Ovary (tissue), 9 donors: ENCODE results near the gene SMIM11. TPM values are rescaled to one million over a fixed set of nuclear protein-coding genes. Genes with fewer than 3 reads are reported as not detected.

Source experiments
- DNase-seq, 5 donors: peaks; one replicate each; pipeline ENCODE4 v3.0.0-alpha.2; 2019 to 2020
- H3K27ac ChIP-seq, 2 donors: fragments of 200-600 bp; one replicate each; pipeline versions ENCODE4 v1.5.1 to v1.8.0; 2019 to 2022
- H3K27me3 ChIP-seq: fragments of 200-600 bp; one replicate; pipeline ENCODE4 v1.8.0; 2022
- H3K36me3 ChIP-seq: fragments of 200-600 bp; sonication (generic); one replicate; pipeline ENCODE4 v1.5.1; 2019
- H3K4me1 ChIP-seq: one replicate; pipeline ENCODE4 v1.8.1; 2013; ENCODE audit warnings: mild to moderate bottlenecking, moderate library complexity; ENCODE audit not compliant: insufficient read depth
- H3K4me3 ChIP-seq: fragments of 200-600 bp; sonication (generic); one replicate; pipeline ENCODE4 v1.5.1; 2017
- H3K9me3 ChIP-seq, 2 donors: fragments of 200-600 bp in 1 of 2; sonication (generic) in 1 of 2; one replicate each; pipeline versions ENCODE4 v1.5.1 to v1.8.1; 2013 to 2019; ENCODE audit warnings: mild to moderate bottlenecking in 1 of 2, moderate library complexity in 1 of 2
- EP300 ChIP-seq: sonication (generic); formaldehyde crosslinking; IDR thresholded peaks from one replicate; pipeline ENCODE4 v1.6.1; 2017; ENCODE audit warnings: antibody characterized with exemption
- POLR2A ChIP-seq: fragments of 450-650 bp; IDR thresholded peaks from one replicate; pipeline ENCODE4 v1.6.1; 2017; ENCODE audit warnings: antibody characterized with exemption, mild to moderate bottlenecking, moderate library complexity
- WGBS, 3 donors: extraction: QIAGEN DNeasy Blood & Tissue Kit in 1 of 3; methylation state at CpG; one replicate each; pipeline versions ENCODE4 v1.1.5 to v1.1.7; 2013 to 2017; 5-methylcytosine and 5-hydroxymethylcytosine counted together
- intact Hi-C, 4 donors: fragments of 100-400 bp; cut with DNase I; formaldehyde crosslinking; loops; one replicate each; pipeline versions ENCODE4 v1.11.0 to v1.15.1; 2022 to 2023
- polyA plus RNA-seq, 2 donors: library from polyadenylated mRNA; stranded (reverse); fragments of 200-250 nt in 1 of 2; fragments of 350-450 nt in 1 of 2; fragmentation: Illumina TruSeq in 1 of 2; extraction: RNeasy Lipid Tissue Mini Kit (QIAGEN cat#74804) in 1 of 2; gene quantifications; one replicate each; pipeline ENCODE4 v1.2.3, GENCODE V29; 2013 to 2014
- total RNA-seq, 7 donors: library from RNA; depleted of rRNA in 2 of 7; stranded (reverse); fragments of >200 nt in 2 of 7; fragmentation: NEBNext Ultra II Directional in 3 of 7; extraction: Animal tissue kit (Norgen Biotek cat#: 25700) in 3 of 7; gene quantifications; one replicate each; pipeline versions ENCODE4 v1.1.0 to v1.2.4, GENCODE V29; 2016 to 2023
- TF ChIP-seq, protein P1 (sequence below), 3 donors: fragments of 450-650 bp in 2 of 3; fragments of 200-600 bp in 1 of 3; IDR thresholded peaks; one replicate each; pipeline versions ENCODE4 v1.5.1 to v1.8.0; 2016 to 2022; ENCODE audit warnings: antibody characterized with exemption in 3 of 3, mild to moderate bottlenecking in 1 of 3
- donor health status: DM: no; HTN: no; CAD: no; lungs with moderate emphysema.
- donor health status: DM: no; HTN: no; CAD: no.
- donor health status: Bipolar disorder and iron deficiency.
- donor health status: DM: yes; HTN: yes; CAD: no.
- donor health status: DM: no; HTN: no; CAD: no.
- donor health status: DM: yes; HTN: yes; CAD: no.

SMIM11 gene
- total and polyA plus RNA-seq, 9 donors = 6.8 to 29.4 (median 11.5) TPM

DNA sequence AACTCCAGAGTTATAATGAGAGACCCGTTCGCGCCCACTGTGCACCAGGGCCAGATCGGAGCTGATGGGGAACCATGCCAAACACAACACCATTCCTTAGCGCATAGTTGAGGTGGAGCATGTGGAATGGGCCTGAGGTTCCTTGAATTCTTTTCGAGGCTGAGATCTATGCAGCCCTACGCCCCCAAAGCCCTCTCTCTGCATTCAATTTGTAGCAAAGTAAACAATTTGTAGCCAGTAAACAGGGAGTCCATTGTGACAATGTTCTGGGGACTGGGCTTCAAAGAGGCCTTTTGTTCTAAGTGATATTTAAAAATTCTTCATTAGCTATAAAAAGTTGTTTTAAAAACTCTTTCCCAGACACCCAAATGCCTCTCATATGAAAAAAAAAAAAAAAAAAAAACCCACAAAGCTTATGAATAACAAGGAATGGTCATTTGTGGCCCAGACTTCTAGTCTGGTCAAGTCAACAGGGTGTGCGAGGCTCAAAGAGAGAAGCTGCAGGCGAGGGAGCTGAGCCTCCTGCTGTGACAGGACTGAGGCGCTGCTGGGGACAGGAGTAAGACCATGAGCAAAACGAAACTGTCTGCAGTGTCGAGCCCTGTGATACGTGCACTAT is 42.1 kb upstream of the SMIM11 start:
- intact Hi-C loops = no loop called here

DNA sequence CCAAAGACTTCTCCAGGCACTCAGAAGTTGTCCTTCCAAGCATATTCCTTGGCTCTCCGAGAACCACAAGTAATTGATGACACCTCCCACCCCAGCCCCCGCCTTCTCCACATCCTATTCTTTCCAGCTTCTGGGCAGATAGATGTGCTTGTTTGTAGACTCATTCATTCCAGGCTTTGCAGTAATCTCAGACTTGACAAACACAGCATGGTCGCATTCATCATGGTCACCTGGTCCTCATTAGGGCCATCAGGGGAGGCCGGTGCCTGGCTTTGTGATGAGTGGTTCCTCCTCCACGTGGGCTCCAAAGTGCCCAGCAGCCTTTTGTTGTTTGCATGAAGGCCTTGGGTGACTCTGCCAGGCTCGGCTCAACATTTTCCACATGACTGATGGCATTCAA is 40.0 kb upstream of the SMIM11 start:
- H3K4me1 ChIP-seq = peaks cover 12% of the 10 kb centered on the region
- intact Hi-C loops = no loop called here

More for the DNA sequence above, 42.1 kb upstream of the SMIM11 start:
- Histone ChIP-seq H3K27ac (no peak overlapping the region), H3K36me3 (no peaks in the 10 kb centered on the region), H3K27me3 (no peaks in the 10 kb centered on the region), H3K4me1 (peaks cover 12% of the 10 kb centered on the region), H3K9me3 (no peaks in the 10 kb centered on the region), H3K4me3 (no peak overlapping the region)
- WGBS, 3 donors = 84 to 90% (median 90%) methylated on average over 13 of the region's 13 CpGs
- TF ChIP-seq EP300 (no peak), POLR2A (no peak)
- TF ChIP-seq, protein P1, sequence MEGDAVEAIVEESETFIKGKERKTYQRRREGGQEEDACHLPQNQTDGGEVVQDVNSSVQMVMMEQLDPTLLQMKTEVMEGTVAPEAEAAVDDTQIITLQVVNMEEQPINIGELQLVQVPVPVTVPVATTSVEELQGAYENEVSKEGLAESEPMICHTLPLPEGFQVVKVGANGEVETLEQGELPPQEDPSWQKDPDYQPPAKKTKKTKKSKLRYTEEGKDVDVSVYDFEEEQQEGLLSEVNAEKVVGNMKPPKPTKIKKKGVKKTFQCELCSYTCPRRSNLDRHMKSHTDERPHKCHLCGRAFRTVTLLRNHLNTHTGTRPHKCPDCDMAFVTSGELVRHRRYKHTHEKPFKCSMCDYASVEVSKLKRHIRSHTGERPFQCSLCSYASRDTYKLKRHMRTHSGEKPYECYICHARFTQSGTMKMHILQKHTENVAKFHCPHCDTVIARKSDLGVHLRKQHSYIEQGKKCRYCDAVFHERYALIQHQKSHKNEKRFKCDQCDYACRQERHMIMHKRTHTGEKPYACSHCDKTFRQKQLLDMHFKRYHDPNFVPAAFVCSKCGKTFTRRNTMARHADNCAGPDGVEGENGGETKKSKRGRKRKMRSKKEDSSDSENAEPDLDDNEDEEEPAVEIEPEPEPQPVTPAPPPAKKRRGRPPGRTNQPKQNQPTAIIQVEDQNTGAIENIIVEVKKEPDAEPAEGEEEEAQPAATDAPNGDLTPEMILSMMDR (IDR thresholded peaks at IDR 0.05) = no peak
- no peak for DNase-seq

GRCh38 chr21:34336245-34336644 is 39.1 kb upstream of the SMIM11 start:
- Histone ChIP-seq H3K4me3 (no peak overlapping the region), H3K27ac (no peak overlapping the region), H3K36me3 (no peaks in the 10 kb centered on the region), H3K27me3 (no peaks in the 10 kb centered on the region), H3K4me1 (peaks cover 12% of the 10 kb centered on the region), H3K9me3 (no peaks in the 10 kb centered on the region)
- no peak for TF ChIP-seq EP300
- intact Hi-C loops = no loop called here
- 47 to 66% (median 53%) methylated on average over 5 of the region's 5 CpGs for WGBS, 3 donors
- DNase-seq = no peak

More for the DNA sequence above, 40.0 kb upstream of the SMIM11 start:
- H3K36me3 ChIP-seq = no peaks in the 10 kb centered on the region
- no peaks in the 10 kb centered on the region for H3K27me3 ChIP-seq
- DNase-seq = no peak
- WGBS, 3 donors = 83 to 87% (median 86%) methylated on average over 6 of the region's 6 CpGs
- no peaks in the 10 kb centered on the region for H3K9me3 ChIP-seq
- H3K27ac ChIP-seq = no peak overlapping the region
- no peak overlapping the region for H3K4me3 ChIP-seq
- TF ChIP-seq EP300 (no peak), POLR2A (no peak)
- TF ChIP-seq, protein P1 (IDR thresholded peaks at IDR 0.05) = no peak

- DNase-seq = peak in 1 of 5 donors; percentile 40
- 28 to 52% (median 33%) methylated on average over 13 of the region's 13 CpGs for WGBS, 3 donors
Measured at GRCh38 chr21:34336756-34337391, 38.4 kb upstream of the SMIM11 start.

More at GRCh38 chr21:34336756-34337391, 38.4 kb upstream of the SMIM11 start:
- peaks cover 12% of the 10 kb centered on the region for H3K4me1 ChIP-seq
- intact Hi-C loops = no loop called here
- H3K27ac ChIP-seq = no peak overlapping the region
- no peaks in the 10 kb centered on the region for H3K27me3 ChIP-seq
- H3K4me3 ChIP-seq = no peak overlapping the region
- TF ChIP-seq EP300 (no peak), POLR2A (no peak)
- TF ChIP-seq, protein P1 (IDR thresholded peaks at IDR 0.05) = no peak
- no peaks in the 10 kb centered on the region for H3K9me3 ChIP-seq
- H3K36me3 ChIP-seq = no peaks in the 10 kb centered on the region
